K562 (cell line): Measurements from ENCODE around the gene ANKRD24. TPM values are rescaled to one million over a fixed set of nuclear protein-coding genes. Genes with fewer than 3 reads are reported as not detected.

Experiments
- HINFP ChIP-seq: fragments of 450-650 bp; conservative IDR thresholded peaks from 2 replicates; pipeline ENCODE4 v1.6.1; 2016; ENCODE audit warnings: missing genetic modification characterization, low read depth, mild to moderate bottlenecking, control low read depth, missing compliant biosample characterization
- IFI16 ChIP-seq: fragments of 250-450 bp; sonication (Bioruptor Pico); IDR thresholded peaks from 2 replicates; pipeline ENCODE4 v2.1.2; 2022; ENCODE audit warnings: mild to moderate bottlenecking, inconsistent platforms
- KLF16 ChIP-seq: IDR thresholded peaks from 2 replicates; pipeline ENCODE4 v1.6.1; 2016; ENCODE audit warnings: antibody characterized with exemption
- MCM3 ChIP-seq: fragments of 450-650 bp; IDR thresholded peaks from 2 replicates; pipeline ENCODE4 v1.6.1; 2016
- MGA ChIP-seq: fragments of 450-650 bp; IDR thresholded peaks from 2 replicates; pipeline ENCODE4 v1.6.1; 2016; ENCODE audit warnings: mild to moderate bottlenecking, moderate library complexity
- NR4A1 ChIP-seq, 2 experiments: fragments of 250-450 bp in 1 of 2; fragments of 450-650 bp in 1 of 2; sonication (Bioruptor Pico) in 1 of 2; IDR thresholded peaks; 2 replicates each; pipeline versions ENCODE4 v1.4.0 to v1.6.1; 2016 to 2020; ENCODE audit warnings: mild to moderate bottlenecking in 2 of 2, missing compliant biosample characterization in 1 of 2, missing genetic modification characterization in 1 of 2, moderate library complexity in 1 of 2
- PHF8 ChIP-seq: fragments of 200-600 bp; sonication (generic); IDR thresholded peaks from 2 replicates; pipeline ENCODE4 v1.6.1; 2012; ENCODE audit warnings: mixed run types, mild to moderate bottlenecking, inconsistent platforms, low read length, moderate library complexity, borderline replicate concordance
- PPARD ChIP-seq: fragments of 250-450 bp; sonication (Bioruptor Pico); IDR thresholded peaks from 2 replicates; pipeline ENCODE4 v1.8.0; 2022; ENCODE audit warnings: inconsistent platforms, mild to moderate bottlenecking, moderate library complexity
- SAFB ChIP-seq: fragments of 200-400 bp; formaldehyde crosslinking; IDR thresholded peaks from 2 replicates; pipeline ENCODE4 v1.6.1; 2017; ENCODE audit warnings: low read depth, low read length, borderline replicate concordance
- TAL1 ChIP-seq: fragments of 450-650 bp; IDR thresholded peaks from 2 replicates; pipeline ENCODE4 v1.6.1; 2016; ENCODE audit warnings: mild to moderate bottlenecking
- THRB ChIP-seq: fragments of 450-650 bp; formaldehyde crosslinking; conservative IDR thresholded peaks from 2 replicates; pipeline ENCODE4 v1.4.0; 2022; ENCODE audit warnings: mild to moderate bottlenecking, missing genetic modification characterization
- ZC3H11A ChIP-seq: IDR thresholded peaks from 2 replicates; pipeline ENCODE4 v1.6.1; 2012; ENCODE audit warnings: low read depth, low read length, improper control_type of control experiment
- ZNF140 ChIP-seq: fragments of 250-450 bp; sonication (Bioruptor Pico); IDR thresholded peaks from 2 replicates; pipeline ENCODE4 v1.8.0; 2021; ENCODE audit warnings: moderate library complexity, mild to moderate bottlenecking, inconsistent platforms
- polyA plus RNA-seq, 8 experiments: library from polyadenylated mRNA; depleted of rRNA in 4 of 8; stranded (reverse) in 5 of 8; unstranded in 3 of 8; fragments of >200 nt; fragmentation: Nextera tagmentation in 2 of 8; fragmentation: Illumina TruSeq in 1 of 8; extraction: Ambion mirVana in 2 of 8; extraction: Trizol in 1 of 8; gene quantifications; 2 replicates each; pipeline versions ENCODE4 v1.2.1 to v1.2.3, GENCODE V29; 2011 to 2014; ENCODE audit warnings: inconsistent platforms in 1 of 8, missing spikeins in 1 of 8
- total RNA-seq, 7 experiments: library from RNA; depleted of rRNA in 6 of 7; stranded (reverse); fragments of >200 nt in 6 of 7; fragmentation: Illumina TruSeq in 2 of 7; extraction: Trizol in 2 of 7; gene quantifications; 2 replicates each; pipeline versions ENCODE4 v1.2.1 to v1.2.3, GENCODE V29; 2011 to 2021; ENCODE audit warnings: low replicate concordance in 1 of 7

ANKRD24 gene
- total and polyA plus RNA-seq, 9 of the 15 experiments (the other 6 are each of a cell fraction or from before 2014, with no cell fraction given) = 0.07 to 0.12 (median 0.09) TPM; not detected in 5

GRCh38 chr19:4186087-4186993, 3.9 kb downstream of the ANKRD24 start (continued):
- TF ChIP-seq MGA (no peak), NR4A1 (CRISPR knock-in tag; IDR thresholded peaks at IDR 0.05) (no peak), NR4A1 (tag; IDR thresholded peaks at IDR 0.05) (no peak), KLF16 (no peak), ZC3H11A (no peak), THRB (CRISPR knock-in tag) (no peak), SAFB (no peak), IFI16 (no peak), HINFP (tag) (no peak), TAL1 (no peak), PHF8 (no peak), PPARD (no peak), MCM3 (no peak), ZNF140 (CRISPR knock-in tag) (no peak)
